GM21717 (cell line): ENCODE results near the gene GPSM3.
A peak's percentile ranks its signal among the peaks of the same experiment; 100 is the strongest.

ENCODE experiments used
- ATAC-seq: cut with Tn5 transposase; IDR thresholded peaks from one replicate; pipeline ENCODE4 v1.9.1; 2021; ENCODE audit warnings: mild to moderate bottlenecking, moderate library complexity; ENCODE audit not compliant: unreplicated experiment

Gene GPSM3

GRCh38 chr6:32175711-32176475 lies 16.6 kb downstream of the GPSM3 start, which contains the start of gene AGPAT1:
TSS of gene AGPAT1 (minus strand) at chr6:32176084. CDS start at chr6:32171496, 4,588 bp downstream.
- peak; percentile 32 for ATAC-seq

- no peak for ATAC-seq
Observed at GRCh38 chr6:32175322-32175710, 17.1 kb downstream of the GPSM3 start.

- no peak for ATAC-seq
Observed at GRCh38 chr6:32174416-32174815, 18.0 kb downstream of the GPSM3 start.

DNA sequence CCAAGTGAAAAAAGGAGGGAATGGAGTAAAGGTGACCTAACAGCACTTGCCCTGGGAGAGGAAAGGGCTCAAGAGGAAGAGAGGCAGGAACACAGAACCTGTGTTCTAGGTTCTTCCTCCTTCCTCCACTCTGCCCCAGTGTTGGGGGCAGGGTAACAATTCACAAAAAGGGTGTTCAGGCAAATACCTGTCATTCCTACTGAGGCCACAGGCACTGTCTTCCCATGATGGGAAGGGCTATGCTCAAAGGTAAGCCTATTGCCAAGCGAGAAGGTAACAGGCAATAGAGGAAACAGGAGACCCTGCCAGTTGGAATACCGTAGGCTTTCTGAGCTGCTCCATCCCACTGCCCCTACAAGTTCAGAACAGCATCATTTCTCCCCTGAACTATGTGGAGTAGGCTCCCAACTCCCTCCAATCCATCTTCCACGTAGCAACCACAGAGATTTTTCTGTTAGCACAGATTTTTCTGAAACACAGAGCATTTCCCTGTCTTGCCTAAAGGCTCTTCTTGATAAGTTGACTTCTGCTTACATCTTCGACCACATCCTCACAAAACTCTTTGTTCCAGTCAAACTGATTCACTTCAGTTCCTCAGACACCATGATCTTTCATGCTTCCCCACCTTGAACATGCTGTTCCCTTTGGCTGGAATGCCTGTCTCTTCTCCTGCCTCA lies 19.3 kb downstream of the GPSM3 start:
- ATAC-seq, result no peak

DNA sequence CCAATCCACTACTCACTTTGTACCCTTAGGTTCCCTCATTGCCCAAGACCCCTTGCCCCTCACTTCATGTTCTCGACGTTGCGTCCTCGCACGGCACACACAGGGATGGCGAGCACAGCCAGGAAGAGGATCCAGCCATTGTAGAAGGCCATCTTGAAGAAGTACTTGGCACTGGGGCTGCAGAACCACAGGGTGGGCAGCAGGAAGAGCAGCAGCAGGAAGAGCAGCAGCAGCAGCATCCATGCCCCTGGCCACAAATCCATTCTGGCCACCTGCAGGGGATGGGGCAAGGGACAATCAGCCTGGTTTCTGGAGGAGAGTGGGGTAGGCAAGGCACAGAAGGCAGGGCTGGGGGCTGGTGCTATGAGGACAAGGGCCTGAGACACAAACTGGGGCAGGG lies 21.2 kb downstream of the GPSM3 start:
- ATAC-seq, result no peak

DNA sequence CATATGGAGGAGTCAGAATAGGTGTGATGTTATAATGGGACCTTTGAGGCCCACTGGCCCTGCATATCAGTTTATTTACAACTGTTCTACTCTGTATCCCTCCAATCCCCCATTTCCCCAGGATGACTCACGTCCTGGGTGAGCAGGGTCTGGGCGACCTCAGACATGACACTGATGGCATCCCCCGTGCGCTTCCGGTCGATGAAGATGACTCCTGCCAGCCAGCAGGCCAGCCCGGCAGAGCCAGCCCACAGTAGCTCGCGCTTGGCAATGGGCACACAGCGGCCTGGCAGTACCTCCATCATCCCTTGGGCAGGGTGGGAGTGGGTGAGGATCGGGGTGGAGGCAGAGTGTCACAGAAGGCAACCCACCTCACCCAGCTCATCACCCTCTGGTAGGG lies 22.1 kb downstream of the GPSM3 start:
- ATAC-seq, result no peak

DNA sequence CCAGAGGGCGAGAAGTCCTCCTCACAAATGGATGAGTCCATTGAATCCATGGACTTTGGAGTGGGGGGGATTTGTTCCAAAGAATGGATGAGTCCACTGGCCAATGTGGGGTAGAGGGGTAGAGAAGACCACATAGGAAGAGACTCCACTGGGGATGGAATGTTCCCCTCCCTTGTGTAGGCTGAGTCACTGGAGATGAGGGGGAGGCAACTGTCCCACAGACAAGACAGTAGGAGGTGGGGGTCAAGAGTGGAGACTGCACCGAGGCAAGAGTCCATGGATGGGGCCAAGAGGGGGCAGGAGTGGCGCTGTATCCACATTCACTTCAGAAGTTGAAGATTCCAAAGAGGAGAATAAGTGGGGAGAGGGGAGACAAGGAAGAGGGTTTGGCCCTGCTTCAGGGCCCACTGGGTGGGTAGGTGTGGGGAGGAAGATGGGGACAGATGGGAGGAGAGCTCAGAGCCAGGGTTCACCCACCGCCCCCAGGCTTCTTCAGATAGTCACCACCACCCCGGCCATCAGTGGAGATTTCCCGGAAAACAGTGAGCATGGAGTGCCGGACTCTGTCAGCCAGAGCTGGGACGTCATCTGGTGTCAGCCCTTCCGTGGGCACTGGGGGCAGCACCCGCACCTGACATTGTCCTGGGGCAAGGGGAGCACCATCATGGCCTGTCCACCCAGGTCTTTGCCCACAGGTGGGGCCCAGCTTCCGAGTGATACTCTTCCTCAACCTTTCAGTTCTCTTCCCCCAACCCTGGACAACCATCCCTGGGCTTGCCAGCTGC lies 23.4 kb downstream of the GPSM3 start:
- no peak for ATAC-seq

DNA sequence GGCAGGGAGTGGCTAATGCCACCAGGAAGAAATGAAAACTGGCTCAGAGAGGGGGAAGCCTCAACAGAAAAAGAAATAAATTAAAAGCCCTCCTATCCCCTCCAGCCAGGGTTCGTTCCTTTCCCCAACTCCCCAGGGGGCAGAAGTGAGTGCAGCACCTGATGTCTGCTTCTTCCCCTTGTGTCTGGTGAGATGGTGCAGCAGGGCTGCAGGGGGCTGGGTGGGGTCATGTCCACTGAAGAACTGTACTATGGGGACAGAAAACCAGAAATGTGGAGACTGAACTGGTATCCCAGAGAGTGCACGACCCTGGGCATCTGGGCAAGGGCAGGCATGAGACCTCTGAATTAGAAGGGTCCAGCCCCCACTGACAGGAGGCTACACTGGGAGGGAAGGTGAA lies 24.1 kb downstream of the GPSM3 start:
- no peak for ATAC-seq

- ATAC-seq, result no peak
Observed at GRCh38 chr6:32167761-32168262, 24.6 kb downstream of the GPSM3 start.

DNA sequence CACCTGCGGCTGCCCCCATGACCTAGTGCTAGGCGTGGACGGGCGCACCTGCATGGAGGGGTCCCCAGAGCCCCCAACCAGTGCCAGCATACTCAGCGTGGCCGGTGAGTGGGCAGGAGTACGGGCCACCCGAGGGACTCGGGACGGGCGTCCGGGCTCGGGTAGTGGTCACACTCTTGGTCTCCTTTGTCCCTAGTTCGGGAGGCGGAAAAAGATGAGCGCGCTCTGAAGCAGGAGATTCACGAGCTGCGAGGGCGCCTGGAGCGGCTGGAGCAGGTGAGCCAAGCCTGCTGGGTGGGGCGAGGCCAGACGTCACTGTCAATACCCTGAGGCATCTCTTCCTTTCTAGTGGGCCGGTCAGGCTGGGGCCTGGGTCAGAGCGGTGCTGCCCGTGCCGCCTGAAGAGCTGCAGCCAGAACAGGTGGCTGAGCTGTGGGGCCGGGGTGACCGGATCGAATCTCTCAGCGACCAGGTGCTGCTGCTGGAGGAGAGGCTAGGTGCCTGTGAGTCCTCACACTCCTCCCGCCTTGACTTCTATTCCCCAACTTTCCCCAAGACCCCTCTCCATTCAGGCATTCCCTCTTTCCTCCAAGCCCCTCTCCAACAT lies 25.2 kb downstream of the GPSM3 start:
- ATAC-seq, result no peak

DNA sequence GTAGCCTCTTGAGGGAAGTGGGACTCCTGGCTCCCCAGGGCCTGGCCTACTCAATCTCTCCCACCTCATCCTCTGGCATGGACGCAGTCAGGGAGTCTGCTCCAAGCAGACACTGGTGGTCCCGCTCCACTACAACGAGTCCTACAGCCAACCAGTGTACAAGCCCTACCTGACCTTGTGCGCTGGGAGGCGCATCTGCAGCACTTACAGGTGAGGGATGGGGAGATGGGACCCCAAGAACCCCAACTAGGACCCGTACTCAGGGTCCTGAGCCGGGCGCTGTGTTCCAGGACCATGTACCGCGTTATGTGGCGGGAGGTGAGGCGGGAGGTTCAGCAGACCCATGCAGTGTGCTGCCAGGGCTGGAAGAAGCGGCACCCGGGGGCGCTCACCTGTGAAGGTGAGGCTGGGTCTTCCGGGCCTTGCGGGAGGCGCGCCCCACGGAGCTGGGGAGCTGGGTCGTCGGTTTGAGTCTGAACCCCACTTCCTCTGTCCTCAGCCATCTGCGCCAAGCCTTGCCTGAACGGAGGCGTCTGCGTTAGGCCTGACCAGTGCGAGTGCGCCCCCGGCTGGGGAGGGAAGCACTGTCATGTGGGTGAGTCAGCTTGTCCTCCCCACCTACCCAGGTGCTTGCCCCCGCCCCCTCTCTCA lies 25.9 kb downstream of the GPSM3 start:
- no peak for ATAC-seq

DNA sequence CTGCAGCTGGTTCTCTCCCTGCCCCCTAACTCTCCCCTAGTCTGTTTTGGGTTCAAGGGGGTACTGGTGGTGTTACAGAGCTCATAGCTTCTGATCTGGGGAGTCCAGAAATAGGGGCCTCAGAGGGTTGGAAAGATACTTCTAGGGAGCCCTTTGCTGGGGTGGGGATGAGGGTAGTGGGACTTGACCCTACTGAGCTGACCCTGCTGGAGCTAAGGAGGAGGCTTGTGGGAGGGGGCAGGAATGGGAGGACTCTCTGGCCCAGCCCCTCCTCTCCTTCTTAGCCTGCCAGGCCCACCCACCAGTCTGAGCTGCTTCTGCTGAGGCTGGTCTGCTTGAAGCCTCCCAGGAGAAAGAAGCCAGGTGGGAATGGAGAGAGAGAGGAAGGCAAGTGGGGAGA lies 28.1 kb downstream of the GPSM3 start, which contains the start of gene EGFL8:
Gene EGFL8, plus strand, starts transcription at position 301 of the 400 bp plus-strand sequence. CDS start 1,571 bp downstream, outside the sequence.
- no peak for ATAC-seq

DNA sequence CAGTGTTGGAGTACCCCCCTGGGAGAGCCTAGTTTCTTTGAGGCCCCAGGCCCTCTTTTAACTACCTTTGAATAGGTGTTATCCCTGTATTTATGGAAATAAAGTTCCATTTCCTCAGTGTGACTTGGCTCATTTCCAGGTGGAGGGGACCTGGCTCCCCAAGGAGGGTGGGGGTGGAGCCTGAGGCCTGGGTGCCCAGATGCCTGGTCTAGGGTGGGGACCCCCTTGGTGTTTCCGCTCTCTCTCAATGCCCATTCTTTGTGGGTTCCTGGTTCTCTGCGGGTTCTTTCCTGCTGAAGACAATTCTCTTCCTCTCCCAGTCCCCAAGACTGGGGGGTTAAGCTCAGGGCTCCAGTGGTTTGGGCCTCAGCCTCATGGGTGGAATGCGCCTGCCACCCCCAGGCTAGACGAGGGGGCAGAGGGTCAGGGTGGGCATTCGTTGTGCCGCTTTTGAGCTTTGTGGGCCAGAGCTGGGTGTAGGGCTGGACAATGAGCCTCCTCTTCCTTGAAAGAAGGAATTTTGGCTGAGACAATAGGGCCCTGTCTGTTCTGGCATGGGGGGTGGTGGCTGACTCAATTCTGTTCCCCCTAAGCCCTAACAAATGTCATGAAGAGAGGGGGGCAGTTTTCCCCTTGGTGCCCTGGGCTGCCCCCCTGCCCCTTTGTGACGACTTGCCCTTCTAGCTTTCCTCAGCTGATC lies 28.7 kb downstream of the GPSM3 start:
- no peak for ATAC-seq

DNA sequence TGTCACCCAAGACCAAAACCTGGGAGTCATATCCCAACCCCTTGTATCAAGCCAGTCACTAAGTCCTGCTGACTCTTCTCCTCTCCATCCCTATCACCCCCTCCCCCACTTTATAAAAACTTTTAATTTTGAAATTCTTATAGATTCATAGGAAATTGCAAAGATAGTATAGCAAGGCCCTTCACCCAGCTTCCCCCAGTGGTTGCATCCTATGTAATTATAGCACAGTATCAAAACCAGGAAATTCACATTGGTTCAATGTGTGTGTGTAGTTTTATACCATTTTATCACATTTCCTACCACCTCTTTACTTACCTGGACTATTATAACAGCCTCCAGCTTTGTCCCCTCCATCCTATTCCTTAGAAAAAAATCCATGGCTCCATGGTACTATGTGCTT lies 34.4 kb downstream of the GPSM3 start:
- no peak for ATAC-seq

GRCh38 chr6:32156891-32157290 lies 35.6 kb downstream of the GPSM3 start:
- ATAC-seq, result no peak

DNA sequence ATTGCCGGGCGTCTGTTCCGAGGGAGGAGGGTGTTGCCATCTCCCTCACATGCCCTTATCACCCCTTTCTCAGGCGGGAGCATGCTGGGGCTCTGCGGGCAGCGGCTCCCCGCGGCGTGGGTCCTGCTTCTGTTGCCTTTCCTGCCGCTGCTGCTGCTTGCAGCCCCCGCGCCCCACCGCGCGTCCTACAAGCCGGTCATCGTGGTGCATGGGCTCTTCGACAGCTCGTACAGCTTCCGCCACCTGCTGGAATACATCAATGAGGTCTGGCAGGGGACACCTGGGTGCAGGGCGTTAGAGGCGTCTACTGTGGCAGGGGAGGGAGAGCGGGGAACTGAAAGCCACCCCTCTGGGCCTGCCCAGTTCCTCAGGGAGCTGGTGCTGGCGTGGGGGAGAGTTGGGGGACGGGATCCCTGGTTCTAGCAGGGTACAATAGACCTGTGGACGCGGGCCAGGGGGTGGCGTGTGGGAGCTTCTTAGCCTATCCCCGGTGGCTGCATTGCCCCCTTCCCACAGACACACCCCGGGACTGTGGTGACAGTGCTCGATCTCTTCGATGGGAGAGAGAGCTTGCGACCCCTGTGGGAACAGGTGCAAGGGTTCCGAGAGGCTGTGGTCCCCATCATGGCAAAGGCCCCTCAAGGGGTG lies 37.8 kb downstream of the GPSM3 start:
- ATAC-seq, result peak; percentile 68

DNA sequence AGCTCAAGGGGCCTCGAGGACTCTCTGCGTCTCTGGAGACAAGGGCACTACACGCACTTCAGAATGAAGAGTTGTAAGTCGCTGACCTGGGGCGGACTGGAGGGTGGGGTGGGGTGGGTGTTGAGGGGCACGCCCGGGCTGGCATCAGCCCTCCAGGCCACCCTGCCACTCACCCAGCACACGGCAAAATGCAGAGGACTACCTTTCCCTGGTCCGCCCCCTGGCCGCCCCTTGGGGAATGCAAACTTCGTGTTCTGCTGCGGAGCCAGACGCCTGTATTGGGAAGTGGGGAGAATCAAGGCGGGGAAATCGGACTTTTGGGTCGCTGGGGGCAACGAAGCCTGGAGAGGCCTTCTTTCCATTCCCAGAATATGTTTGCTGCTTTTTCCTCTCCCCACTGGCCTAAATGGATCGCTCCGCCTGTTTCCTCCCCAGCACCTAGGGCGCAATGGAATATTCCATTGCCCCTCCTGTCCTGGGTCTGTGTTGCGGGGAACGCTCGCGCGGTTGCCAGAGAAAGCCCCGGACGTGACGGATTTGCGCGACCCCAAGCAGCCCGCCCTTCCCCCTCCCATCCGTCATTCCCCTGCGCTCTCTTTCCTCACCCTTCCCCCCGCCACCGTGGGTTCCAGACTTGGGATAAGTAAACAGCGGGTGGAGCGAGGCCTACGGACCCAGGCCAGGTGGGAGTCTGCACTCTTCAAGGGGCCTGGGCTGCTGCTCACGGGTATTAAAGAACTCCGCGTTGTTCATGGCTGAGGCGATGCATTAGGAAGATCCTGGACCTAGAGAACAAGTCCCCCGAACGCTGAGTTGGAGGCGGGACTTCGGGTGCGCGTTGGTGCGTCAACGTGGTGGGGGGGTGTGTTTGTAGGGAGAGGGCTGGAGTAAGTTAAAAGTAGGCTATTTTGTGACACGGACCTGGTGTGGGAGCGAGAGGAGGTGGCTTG lies 38.6 kb downstream of the GPSM3 start, which contains the start of gene PPT2:
Gene PPT2, plus strand, starts transcription at position 578 of the 950 bp plus-strand sequence. CDS start 454 bp downstream, outside the sequence.
- ATAC-seq, result no peak
